Activated CD8-positive, alpha-beta memory T cell treated with anti-CD3 and anti-CD28 coated beads, Interleukin-2, amount 50 U/mL, for 24 hours (primary cell): ENCODE results near the gene CAV2.

ENCODE experiments used
- DNase-seq: peaks from one replicate; pipeline ENCODE4 v3.0.0-alpha.2; 2020; ENCODE audit errors: extremely low read depth

CAV2 gene

GRCh38 chr7:116495736-116496135 lies 3.8 kb upstream of the CAV2 start:
- no peak for DNase-seq

DNA sequence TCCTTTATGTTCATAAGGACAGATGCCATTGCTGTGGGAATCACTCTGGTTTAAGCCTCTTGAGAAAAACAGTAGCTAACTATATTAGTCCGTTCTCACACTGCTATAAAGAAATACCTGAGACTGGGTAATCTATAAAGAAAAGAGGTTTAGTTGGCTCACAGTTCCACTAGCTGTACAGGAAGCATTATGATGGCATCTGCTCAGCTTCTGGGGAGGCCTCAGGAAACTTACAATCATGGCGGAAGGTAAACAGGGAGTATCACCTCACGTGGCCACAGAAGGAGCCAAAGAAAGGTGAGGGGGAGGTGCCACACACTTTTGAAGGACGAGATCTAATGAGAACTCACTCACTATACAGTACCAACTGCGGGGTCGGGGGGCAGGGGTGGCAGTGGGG lies 2.9 kb upstream of the CAV2 start:
- DNase-seq = no peak

DNA sequence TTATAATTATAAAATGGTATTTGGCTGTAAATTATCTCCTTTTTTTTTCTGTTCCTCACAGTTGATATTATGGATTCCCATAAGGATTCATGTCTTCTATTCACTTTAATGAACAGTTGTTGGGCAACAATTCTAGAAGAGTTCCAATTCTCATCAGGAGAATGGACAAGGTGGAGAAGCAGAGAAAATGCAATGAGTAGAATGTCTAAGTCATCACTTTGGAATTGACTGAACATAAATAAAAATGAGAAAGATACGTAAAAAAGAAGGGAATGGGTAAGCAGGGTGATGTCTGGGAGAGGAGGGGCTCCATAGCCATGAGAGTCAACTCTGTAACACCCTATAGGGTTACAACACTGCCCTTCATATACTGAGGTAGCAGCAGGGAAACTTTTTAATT lies 1.8 kb upstream of the CAV2 start:
- DNase-seq = no peak

GRCh38 chr7:116500078-116500853 lies 728 bp downstream of the CAV2 start:
- no peak for DNase-seq

DNA sequence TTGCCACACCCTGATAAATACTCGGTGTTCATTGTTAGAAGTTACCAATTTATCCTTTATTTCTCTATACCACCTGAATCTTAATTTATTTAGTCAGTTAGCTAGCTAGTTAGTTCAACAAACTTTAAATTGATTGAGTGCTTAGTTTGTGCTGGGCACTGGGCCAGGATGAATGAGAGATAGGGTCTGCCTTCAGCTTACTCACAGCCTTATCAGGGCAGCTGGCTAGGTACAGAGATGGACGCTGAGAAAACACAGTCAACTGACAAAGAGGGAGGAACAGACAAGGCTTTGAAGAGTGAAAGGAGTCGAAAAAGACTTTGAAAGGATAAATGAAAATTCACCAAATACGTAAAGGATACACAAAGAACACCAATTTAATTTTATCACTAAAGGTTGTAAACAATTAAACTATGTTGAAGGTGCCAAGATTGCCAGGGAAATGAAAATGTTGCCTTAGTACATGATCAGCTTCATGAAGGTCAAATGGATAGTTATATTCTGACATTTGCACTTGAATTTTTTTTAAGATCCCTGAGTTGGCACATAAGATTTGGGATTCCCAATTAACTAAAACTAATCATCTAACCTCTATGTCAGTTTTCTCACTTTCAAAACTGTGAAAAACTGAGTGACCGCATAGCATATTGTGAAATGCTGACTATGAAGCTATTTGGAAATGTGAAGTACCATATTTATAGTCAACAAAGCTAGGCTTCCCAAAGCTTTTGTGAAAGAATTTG lies 2.1 kb downstream of the CAV2 start:
- DNase-seq = no peak

GRCh38 chr7:116502201-116503096 lies 2.9 kb downstream of the CAV2 start:
- no peak for DNase-seq

GRCh38 chr7:116503835-116504234 lies 4.3 kb downstream of the CAV2 start:
- DNase-seq = no peak

DNA sequence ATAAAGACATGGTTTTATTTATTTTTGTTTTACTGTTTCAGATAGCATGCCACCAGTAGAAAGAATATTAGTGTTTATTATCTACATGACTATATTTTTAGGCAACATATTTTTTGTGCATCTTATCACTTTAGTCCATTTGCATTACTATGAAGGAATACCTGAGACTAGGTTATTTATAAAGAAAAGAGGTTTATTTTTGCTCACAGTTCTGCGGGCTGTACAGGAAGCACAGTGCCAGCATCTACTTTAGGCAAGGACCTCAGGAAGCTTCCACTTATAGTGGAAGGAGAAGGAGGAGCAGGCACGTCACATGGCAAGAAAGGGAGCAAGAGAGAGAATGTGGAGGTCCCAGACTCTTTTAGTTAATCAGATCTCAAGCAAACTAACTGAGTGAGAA lies 5.7 kb downstream of the CAV2 start:
- DNase-seq = no peak

GRCh38 chr7:116505823-116506222 lies 6.3 kb downstream of the CAV2 start:
- no peak for DNase-seq

DNA sequence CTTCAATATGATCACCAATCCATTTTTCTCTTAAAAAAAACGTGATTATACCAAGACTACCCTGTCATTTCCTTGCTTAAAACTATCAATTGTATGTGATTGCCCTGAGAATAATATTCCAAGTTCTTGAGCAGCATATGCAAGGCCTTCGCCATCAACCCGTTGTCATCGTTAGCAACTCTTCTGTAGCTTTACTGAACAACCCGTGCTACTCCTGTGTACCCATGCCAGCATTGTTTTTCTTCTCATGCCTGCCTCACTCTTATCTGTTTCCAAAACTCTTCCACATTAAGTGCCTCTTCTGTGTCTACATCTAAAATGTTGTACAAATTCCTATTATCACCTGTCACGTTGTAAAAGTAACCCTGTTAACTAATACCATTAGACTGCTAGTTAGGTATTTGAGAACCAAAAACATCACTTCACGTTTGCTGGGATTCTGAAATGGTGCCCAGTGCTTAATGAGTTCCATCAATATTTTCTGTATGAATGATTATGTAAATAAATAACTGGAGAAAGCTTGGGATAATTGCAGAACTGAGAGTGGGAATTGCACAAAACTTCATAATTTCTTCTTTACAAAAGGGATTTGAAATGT lies 10.5 kb downstream of the CAV2 start:
- no peak for DNase-seq

DNA sequence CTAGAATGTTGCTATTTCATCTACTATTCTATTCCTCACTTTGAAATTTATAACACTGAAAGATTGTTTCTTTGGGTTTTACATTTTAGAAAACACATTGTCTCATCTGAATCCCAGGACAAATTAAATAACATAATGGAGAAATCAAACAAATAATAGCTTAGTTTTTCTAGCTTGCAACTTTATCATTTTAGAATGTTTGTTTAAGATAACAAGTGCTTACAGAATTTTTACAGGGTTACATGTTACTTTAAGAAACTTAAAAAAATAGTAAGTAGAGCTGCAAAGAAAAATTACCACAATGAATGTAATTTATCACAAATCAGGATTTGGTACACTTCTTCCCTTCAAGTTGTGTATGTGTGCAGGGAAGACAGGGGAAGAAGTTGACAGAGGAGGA lies 11.3 kb downstream of the CAV2 start:
- no peak for DNase-seq

DNA sequence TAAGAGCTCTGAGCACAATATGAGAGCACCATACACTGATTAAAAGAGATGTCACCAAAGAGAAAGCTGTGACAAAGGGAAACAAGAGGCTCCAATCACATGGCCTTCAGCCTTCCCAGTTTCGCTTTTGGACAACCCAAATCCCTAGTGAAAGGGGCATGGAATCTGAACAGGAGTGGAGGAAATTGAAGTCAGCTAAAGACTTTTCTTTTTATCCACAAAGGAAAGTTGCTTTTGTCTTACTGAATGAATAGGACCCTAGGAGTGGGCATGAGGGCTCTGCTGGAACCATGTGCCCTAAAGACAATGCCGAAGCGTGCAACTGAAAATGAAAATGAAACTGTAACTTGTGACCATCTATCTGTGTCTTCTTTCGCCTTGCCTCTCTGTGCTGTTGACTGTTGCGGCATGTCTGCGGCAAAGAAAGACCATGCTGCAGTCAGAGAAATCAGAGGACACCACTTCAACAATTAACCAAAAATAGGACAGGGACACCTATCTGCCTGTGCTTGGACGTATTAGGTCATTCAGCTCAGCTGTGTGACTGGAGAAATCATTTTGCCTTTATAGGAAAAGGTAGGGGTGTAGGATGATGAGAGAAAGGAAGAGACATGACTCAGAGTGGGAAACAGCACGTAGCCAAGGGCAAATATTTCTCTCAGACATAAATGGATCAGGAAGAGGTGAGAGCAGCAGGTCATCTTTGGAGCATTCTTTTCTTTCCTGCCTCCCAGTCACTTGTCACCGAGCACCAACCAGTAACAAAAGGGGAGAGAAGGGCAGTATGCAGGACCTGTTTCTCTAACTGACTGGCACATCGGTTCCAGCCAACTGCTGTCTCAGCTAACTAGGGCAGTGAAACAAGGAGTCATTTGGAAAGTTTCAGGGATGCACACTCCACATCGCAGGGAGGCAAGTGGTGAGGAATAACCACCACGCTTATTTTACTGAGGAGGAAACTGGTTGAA lies 12.3 kb downstream of the CAV2 start:
- DNase-seq = no peak

DNA sequence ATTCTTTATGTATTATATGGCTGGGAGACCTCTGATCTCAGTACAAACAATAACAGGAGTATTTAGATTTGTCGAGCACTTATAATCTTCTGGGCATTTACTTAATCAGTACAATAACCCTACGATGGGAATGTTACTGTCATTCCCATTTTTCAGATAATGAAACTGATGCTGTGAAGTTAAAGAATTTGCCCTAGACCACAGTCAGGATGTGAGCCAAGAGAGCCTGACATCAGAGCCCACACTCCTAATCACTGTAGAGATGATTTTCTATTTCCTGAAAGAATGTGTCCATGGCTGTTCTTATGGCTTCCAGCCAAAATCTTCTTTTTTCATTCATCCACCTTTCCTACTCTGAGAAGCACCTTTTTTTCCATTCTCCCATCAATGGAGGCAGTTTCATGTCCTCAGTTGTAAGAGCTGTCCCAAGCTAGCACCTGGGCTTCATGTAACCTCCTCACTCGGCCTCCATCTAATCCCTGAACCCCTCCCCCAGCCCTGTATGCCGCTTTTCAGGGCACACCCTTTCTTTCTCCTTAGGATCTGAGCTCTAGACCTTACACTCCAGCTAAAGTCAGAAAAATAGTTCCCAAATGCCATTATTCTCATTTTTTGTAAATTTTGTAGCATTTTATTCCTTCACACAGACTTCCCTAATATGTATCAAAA lies 13.1 kb downstream of the CAV2 start:
- no peak for DNase-seq

DNA sequence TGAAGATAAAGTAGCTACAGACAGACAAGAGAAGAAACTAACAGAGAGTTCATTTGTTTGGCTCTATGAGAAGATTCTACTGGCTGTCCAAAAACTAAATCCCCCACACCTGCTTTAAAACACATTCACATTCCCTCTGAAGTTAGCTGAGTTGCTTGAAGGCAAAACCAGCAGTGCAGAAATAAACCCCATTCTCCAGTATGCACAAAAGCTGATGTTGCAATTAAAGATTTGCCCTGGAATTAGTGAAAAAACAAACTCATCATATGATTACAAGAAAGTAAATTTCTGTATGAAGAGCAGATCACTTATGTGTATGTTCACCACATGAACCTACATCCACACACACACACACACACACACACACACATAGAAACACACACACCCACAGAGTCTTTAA lies 16.0 kb downstream of the CAV2 start:
- no peak for DNase-seq

- no peak for DNase-seq
Measured at GRCh38 chr7:116516324-116516723, 16.8 kb downstream of the CAV2 start.

GRCh38 chr7:116517626-116518025 lies 18.1 kb downstream of the CAV2 start:
- no peak for DNase-seq

DNA sequence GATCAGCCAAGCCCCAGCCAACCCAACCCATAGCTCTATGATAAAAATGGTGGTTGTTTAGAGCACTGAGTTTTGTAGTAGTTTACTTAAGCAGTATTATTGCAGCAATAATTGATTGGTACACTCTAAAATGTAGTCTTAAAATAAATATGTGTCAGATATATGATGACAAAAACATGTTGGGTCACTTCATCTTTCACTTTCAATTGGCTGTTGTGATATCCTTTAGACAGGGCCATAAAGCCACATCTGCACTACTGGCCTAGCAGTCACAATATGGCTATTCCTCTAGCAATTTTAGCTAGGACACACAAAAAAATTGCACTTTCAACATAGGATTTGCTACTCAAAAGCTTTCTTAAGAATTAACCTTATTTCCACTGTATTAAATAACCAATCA lies 19.4 kb downstream of the CAV2 start:
- DNase-seq = no peak

DNA sequence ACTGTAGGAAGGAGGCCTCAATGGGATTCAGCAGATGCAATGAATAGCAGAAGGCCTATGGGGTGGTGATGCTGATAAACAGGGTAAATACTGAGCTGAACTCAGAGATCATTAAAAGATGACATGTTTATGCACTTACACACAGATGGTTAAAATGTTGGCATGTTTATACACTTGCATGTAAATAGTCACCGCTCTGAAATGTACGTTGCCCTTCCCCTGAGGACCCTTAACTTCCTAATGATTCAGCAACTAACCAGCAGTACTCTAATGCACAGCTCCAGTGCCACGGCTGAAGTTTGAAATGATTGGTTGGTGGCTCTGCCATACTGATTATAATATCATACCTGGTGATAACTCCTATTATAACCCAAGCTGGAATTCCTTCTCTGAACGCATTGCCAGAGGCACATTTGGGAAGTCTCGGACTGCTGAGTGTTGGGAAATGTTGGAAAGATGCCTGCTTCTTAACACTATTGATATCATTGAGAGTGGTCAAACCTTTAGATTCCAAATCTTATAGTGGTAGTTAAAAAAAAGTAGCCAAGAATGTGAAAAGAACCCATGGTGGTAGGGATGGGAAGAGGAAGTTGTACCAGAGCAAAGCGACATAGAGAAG lies 21.6 kb downstream of the CAV2 start:
- no peak for DNase-seq

- DNase-seq = no peak
Measured at GRCh38 chr7:116522247-116522646, 22.7 kb downstream of the CAV2 start.

DNA sequence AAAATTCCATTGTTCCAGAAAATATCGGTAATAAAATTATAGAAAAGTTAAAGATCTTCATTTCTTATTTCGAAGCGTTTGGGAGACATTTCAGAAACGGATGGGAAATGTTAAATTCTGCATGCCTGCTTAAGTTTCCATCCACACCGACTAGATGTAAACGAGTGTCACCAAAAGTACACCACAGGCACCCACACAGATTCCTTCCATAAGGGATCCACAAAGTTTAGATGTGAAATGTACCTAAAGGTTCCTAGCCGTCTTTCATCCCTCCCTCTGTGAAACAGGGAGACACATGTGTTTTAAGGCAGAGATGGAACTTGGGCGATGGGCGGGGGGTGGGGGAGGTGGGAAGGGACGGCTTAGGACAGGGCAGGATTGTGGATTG lies 24.7 kb downstream of the CAV2 start:
- no peak for DNase-seq
